Psoas muscle (tissue), 8 donors: Measurements from ENCODE around the gene ICE1. TPM values are rescaled to one million over a fixed set of nuclear protein-coding genes. Genes with fewer than 3 reads are reported as not detected.
"Not testable (repeated sequence)": the region's sequence is repeated elsewhere in the genome, so short reads cannot be mapped to it uniquely, and the experiment has no call there.

Source experiments
- ATAC-seq, 4 donors: fragments of 200-7000 bp; cut with Tn5 transposase; one replicate each; pipeline ENCODE4 v1.9.1; 2020; ENCODE audit warnings: moderate library complexity in 3 of 4, mild to moderate bottlenecking in 2 of 4
- DNase-seq, 2 donors: peaks; one replicate each; pipeline ENCODE4 v3.0.0-alpha.2; 2020
- H3K27ac ChIP-seq: fragments of 200-600 bp; one replicate; pipeline ENCODE4 v1.8.0; 2022
- H3K27me3 ChIP-seq, 3 donors: fragments of 200-600 bp in 1 of 3; one replicate each; pipeline versions ENCODE4 v1.6.1 to v1.8.0; 2013 to 2022; ENCODE audit warnings: low read length in 2 of 3, mild to moderate bottlenecking in 2 of 3, moderate library complexity in 1 of 3; ENCODE audit not compliant: insufficient read depth in 3 of 3
- H3K36me3 ChIP-seq, 2 donors: fragments of 200-600 bp in 1 of 2; one replicate each; pipeline versions ENCODE4 v1.6.1 to v1.8.0; 2013 to 2022; ENCODE audit warnings: low read depth in 1 of 2, mild to moderate bottlenecking in 1 of 2, moderate library complexity in 1 of 2; ENCODE audit not compliant: insufficient read depth in 1 of 2
- H3K4me1 ChIP-seq: fragments of 200-600 bp; one replicate; pipeline ENCODE4 v1.8.0; 2022
- H3K4me3 ChIP-seq: fragments of 200-600 bp; one replicate; pipeline ENCODE4 v1.8.0; 2022; ENCODE audit warnings: mild to moderate bottlenecking
- H3K9me3 ChIP-seq: fragments of 200-600 bp; one replicate; pipeline ENCODE4 v1.8.0; 2022
- CTCF ChIP-seq: fragments of 200-600 bp; IDR thresholded peaks from one replicate; pipeline ENCODE4 v1.8.0; 2022; ENCODE audit warnings: antibody characterized with exemption
- WGBS, 3 donors: extraction: QIAGEN DNeasy Blood & Tissue Kit; methylation state at CpG; one replicate each; pipeline versions ENCODE4 v1.1.6 to v1.1.7; 2013; 5-methylcytosine and 5-hydroxymethylcytosine counted together
- intact Hi-C, 2 donors: fragments of 100-400 bp; cut with DNase I; formaldehyde crosslinking; loops; one replicate each; pipeline versions ENCODE4 v1.11.0 to v1.14.2; 2022
- polyA plus RNA-seq, 3 donors: library from polyadenylated mRNA; stranded (reverse); fragments of 200-250 nt; gene quantifications; one replicate each; pipeline ENCODE4 v1.2.3, GENCODE V29; 2013
- total RNA-seq, 4 donors: library from RNA; stranded (reverse); fragmentation: NEBNext Ultra II Directional in 2 of 4; extraction: Animal tissue kit (Norgen Biotek cat#: 25700) in 2 of 4; gene quantifications; one replicate each; pipeline versions ENCODE4 v1.2.1 to v1.2.4, GENCODE V29; 2021 to 2023
- donor health status: healthy with polysubstance abuse.
- donor health status: DM: no; HTN: no; CAD: no; lungs with moderate emphysema.
- donor health status: Bipolar disorder and iron deficiency.
- donor health status: healthy.
- donor health status: DM: yes; HTN: yes; CAD: no.
- donor health status: DM: no; HTN: no; CAD: no.
- donor health status: DM: no; HTN: no; CAD: no.
- donor health status: DM: yes; HTN: yes; CAD: no.

ICE1 gene
- total and polyA plus RNA-seq, 7 donors, result 9.9 to 33.6 (median 26.4) TPM

- not testable (repeated sequence) for H3K4me1 ChIP-seq, H3K27ac ChIP-seq, H3K4me3 ChIP-seq, H3K9me3 ChIP-seq, H3K27me3 ChIP-seq, H3K36me3 ChIP-seq
- intact Hi-C loops, result loop anchor here in 1 of 2 donors (2.0 kb wide), 1 partner anchor 254 kb away; the partner anchor contains the start of gene ADAMTS16
- TF ChIP-seq CTCF, result peak; percentile 72
- DNase-seq, result peak; percentile 67 to 81
- peak; percentile 90 to 96 (median 94) for ATAC-seq
- 40 to 44% (median 43%) methylated on average over 6 of the region's 6 CpGs for WGBS, 3 donors
These were observed 28.0 kb upstream of the ICE1 start for GRCh38 chr5:5394384-5394986.

- not testable (repeated sequence) for H3K4me3 ChIP-seq
- intact Hi-C loops, result loop anchor here (2.0 to 5.0 kb wide), 2 partner anchors 253 to 254 kb away; partner anchors contain the start of gene ADAMTS16 (in 2 of the 2)
These were observed 27.4 kb upstream of the ICE1 start for GRCh38 chr5:5395093-5395492.

GRCh38 chr5:5398071-5398470 lies 24.4 kb upstream of the ICE1 start:
- TF ChIP-seq CTCF, result no peak
- no peak for DNase-seq
- Histone ChIP-seq H3K27ac (no peak overlapping the region), H3K9me3 (no peaks in the 10 kb centered on the region), H3K4me3 (no peak overlapping the region), H3K36me3 (no peaks in the 10 kb centered on the region), H3K27me3 (no peaks in the 10 kb centered on the region), H3K4me1 (no peaks in the 10 kb centered on the region)
- WGBS, 3 donors, result 69 to 80% (median 77%) methylated on average over 2 of the region's 2 CpGs
- no peak for ATAC-seq
- intact Hi-C loops, result loop anchor here in 1 of 2 donors (5.0 kb wide), 1 partner anchor 256 kb away; the partner anchor contains the start of gene ADAMTS16

More at GRCh38 chr5:5395093-5395492, 27.4 kb upstream of the ICE1 start:
- ATAC-seq, DNase-seq, H3K27ac ChIP-seq, H3K36me3 ChIP-seq, H3K9me3 ChIP-seq, H3K4me1 ChIP-seq, H3K27me3 ChIP-seq: not testable (repeated sequence)
- WGBS, 3 donors, result 84 to 95% (median 88%) methylated on average over 8 of the region's 8 CpGs

GRCh38 chr5:5401095-5401494 lies 21.4 kb upstream of the ICE1 start:
- Histone ChIP-seq H3K27ac (no peak overlapping the region), H3K4me3 (no peak overlapping the region), H3K36me3 (no peaks in the 10 kb centered on the region), H3K9me3 (no peaks in the 10 kb centered on the region), H3K4me1 (no peaks in the 10 kb centered on the region), H3K27me3 (no peaks in the 10 kb centered on the region)
- intact Hi-C loops, result no loop called here
- TF ChIP-seq CTCF, result no peak
- WGBS, 3 donors, result 91 to 94% (median 92%) methylated on average over 8 of the region's 8 CpGs
- ATAC-seq, result no peak
- DNase-seq, result no peak

GRCh38 chr5:5403741-5404140 lies 18.7 kb upstream of the ICE1 start:
- WGBS, 3 donors, result 78 to 83% (median 82%) methylated on average over 4 of the region's 4 CpGs
- Histone ChIP-seq H3K4me1 (no peaks in the 10 kb centered on the region), H3K27me3 (no peaks in the 10 kb centered on the region), H3K4me3 (no peak overlapping the region), H3K27ac (no peak overlapping the region), H3K9me3 (no peaks in the 10 kb centered on the region), H3K36me3 (no peaks in the 10 kb centered on the region)
- TF ChIP-seq CTCF, result no peak
- no peak for DNase-seq
- no peak for ATAC-seq
- intact Hi-C loops, result no loop called here
